ENCODE data around the gene RELT. TPM values are rescaled to one million over a fixed set of nuclear protein-coding genes. Genes with fewer than 3 reads are reported as not detected.
A peak's percentile ranks its signal among the peaks of the same experiment; 100 is the strongest.

Gene RELT
- total RNA-seq, 1 experiment from 2014 or later, result 10.2 TPM

DNA sequence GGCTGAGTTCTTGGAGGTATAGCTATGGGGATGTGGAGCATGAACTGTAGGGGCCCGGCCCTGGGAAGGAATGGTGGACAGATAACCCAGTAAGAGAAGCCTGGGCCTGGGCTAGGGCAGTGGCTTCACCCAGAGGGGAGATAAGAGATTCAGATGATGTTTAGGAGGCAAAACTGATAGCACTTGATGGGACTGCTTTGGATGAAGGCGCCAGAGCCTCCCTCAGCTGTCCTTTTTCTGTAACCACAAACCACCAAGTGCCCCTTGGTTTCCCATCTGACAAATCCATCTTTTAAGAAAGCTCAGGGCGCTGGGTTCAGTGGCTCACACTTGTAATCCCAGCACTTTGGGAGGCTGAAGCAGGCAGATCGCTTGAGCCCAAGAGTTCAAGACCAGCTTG is 23.4 kb downstream of the RELT start:
- Histone ChIP-seq H3K4me2 (ENCODE audit: insufficient read depth, insufficient read length, low read length) (no peak overlapping the region), H2BK5ac (ENCODE audit: insufficient read length, low read length) (no peak overlapping the region), H3K23me2 (ENCODE audit: insufficient read length, low read depth, low read length, poor library complexity, severe bottlenecking) (no peaks in the 10 kb centered on the region), H3K27ac (ENCODE audit: insufficient read length, low read depth, low read length) (no peak overlapping the region), H3K4ac (ENCODE audit: low read depth, low read length) (no peak overlapping the region), H2BK20ac (ENCODE audit: low read depth, low read length, poor library complexity, severe bottlenecking) (no peak overlapping the region), H4K5ac (ENCODE audit: insufficient read length, low read depth, low read length) (no peak overlapping the region), H3K79me1 (ENCODE audit: insufficient read depth, low read depth, low read length, poor library complexity, severe bottlenecking) (no peaks in the 10 kb centered on the region), H3K14ac (ENCODE audit: insufficient read depth, low read length) (no peak overlapping the region), H3K27me3 (ENCODE audit: insufficient read depth, low read length) (no peaks in the 10 kb centered on the region), H2BK12ac (ENCODE audit: insufficient read length, low read depth, low read length) (no peak overlapping the region), H3K4me1 (ENCODE audit: insufficient read depth, low read length) (no peaks in the 10 kb centered on the region), H4K8ac (replicated peaks; ENCODE audit: insufficient read length, low read depth, low read length) (no peak overlapping the region), H3K56ac (ENCODE audit: insufficient read length, low read depth, low read length) (no peak overlapping the region), H4K20me1 (ENCODE audit: control insufficient read depth, insufficient read depth, insufficient read length) (no peaks in the 10 kb centered on the region), H2BK15ac (ENCODE audit: low read depth, low read length) (no peak overlapping the region), H3K18ac (ENCODE audit: insufficient read length, low read depth, low read length) (no peak overlapping the region), H2AFZ (ENCODE audit: low read length) (no peak overlapping the region), H2AK5ac (ENCODE audit: insufficient read length, low read length) (no peak overlapping the region), H3K23ac (ENCODE audit: insufficient read length, low read depth, low read length) (no peak overlapping the region), H3K9me3 (ENCODE audit: control insufficient read depth, low read depth, low read length) (no peaks in the 10 kb centered on the region), H3T11ph (ENCODE audit: low read length) (no peak overlapping the region), H4K91ac (ENCODE audit: insufficient read length, low read depth, low read length) (no peak overlapping the region), H2BK120ac (ENCODE audit: low read depth, low read length, poor library complexity, severe bottlenecking) (no peak overlapping the region), H3K79me2 (ENCODE audit: insufficient read depth, low read length) (no peaks in the 10 kb centered on the region), H3K9ac (ENCODE audit: extremely low read depth, insufficient read length, low read length) (no peak overlapping the region)
- peaks cover 2% of the 10 kb centered on the region for H3K27me3 Mint-ChIP-seq (ENCODE audit: low read depth)
- peaks cover 0 to 3% (median 0%) of the 10 kb centered on the region in 3 experiments; a peak in 1 of 7 replicates for H3K36me3 Mint-ChIP-seq (ENCODE audit: insufficient read depth in 1 of 3, low read depth in 3 of 3)
- WGBS (ENCODE audit: extremely low coverage, insufficient read length, low lambda C conversion rate), result no CpG with 5 or more reads among the region's 4 CpGs
- no peak overlapping the region for H3K4me3 Mint-ChIP-seq
- H3K9me3 Mint-ChIP-seq, result no peaks in the 10 kb centered on the region
- peaks cover 17 to 26% of the 10 kb centered on the region in 2 experiments for H3K4me1 Mint-ChIP-seq
- TF ChIP-seq, protein P1, sequence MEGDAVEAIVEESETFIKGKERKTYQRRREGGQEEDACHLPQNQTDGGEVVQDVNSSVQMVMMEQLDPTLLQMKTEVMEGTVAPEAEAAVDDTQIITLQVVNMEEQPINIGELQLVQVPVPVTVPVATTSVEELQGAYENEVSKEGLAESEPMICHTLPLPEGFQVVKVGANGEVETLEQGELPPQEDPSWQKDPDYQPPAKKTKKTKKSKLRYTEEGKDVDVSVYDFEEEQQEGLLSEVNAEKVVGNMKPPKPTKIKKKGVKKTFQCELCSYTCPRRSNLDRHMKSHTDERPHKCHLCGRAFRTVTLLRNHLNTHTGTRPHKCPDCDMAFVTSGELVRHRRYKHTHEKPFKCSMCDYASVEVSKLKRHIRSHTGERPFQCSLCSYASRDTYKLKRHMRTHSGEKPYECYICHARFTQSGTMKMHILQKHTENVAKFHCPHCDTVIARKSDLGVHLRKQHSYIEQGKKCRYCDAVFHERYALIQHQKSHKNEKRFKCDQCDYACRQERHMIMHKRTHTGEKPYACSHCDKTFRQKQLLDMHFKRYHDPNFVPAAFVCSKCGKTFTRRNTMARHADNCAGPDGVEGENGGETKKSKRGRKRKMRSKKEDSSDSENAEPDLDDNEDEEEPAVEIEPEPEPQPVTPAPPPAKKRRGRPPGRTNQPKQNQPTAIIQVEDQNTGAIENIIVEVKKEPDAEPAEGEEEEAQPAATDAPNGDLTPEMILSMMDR (conservative IDR thresholded peaks at IDR 0.05), result no peak
- peak overlapping the region in 1 of 3 experiments; percentile 25; a peak in 2 of 7 replicates for H3K27ac Mint-ChIP-seq
- no peak for DNase-seq

All from H9 (cell line).